Ectodermal cell (in vitro differentiated cells): ENCODE results near the gene TSPAN3.

Experiments used
- H3K27ac ChIP-seq: 2 replicates; pipeline ENCODE4 v1.7.0; 2013; ENCODE audit warnings: mild to moderate bottlenecking, low read depth, low read length; ENCODE audit not compliant: insufficient read depth, poor library complexity, severe bottlenecking
- H3K27me3 ChIP-seq: 2 replicates; pipeline ENCODE4 v1.7.0; 2013; ENCODE audit warnings: mild to moderate bottlenecking, low read length; ENCODE audit not compliant: insufficient read depth, control insufficient read depth, poor library complexity, severe bottlenecking
- H3K36me3 ChIP-seq: one replicate; pipeline ENCODE4 v1.7.0; 2013; ENCODE audit warnings: low read length; ENCODE audit not compliant: control insufficient read depth, insufficient read depth
- H3K4me1 ChIP-seq: one replicate; pipeline ENCODE4 v1.7.0; 2013; ENCODE audit warnings: low read length; ENCODE audit not compliant: control insufficient read depth, insufficient read depth
- H3K4me3 ChIP-seq: 2 replicates; pipeline ENCODE4 v1.7.0; 2013; ENCODE audit warnings: low read depth, low read length, control low read depth; ENCODE audit not compliant: insufficient read depth
- H3K9me3 ChIP-seq: 2 replicates; pipeline ENCODE4 v1.7.0; 2013; ENCODE audit warnings: mild to moderate bottlenecking, low read length, moderate library complexity; ENCODE audit not compliant: control insufficient read depth
- WGBS, 2 experiments: methylation state at CpG; one replicate each; pipeline ENCODE4 v1.1.7; 2013; ENCODE audit warnings: missing lambda C conversion rate in 2 of 2; 5-methylcytosine and 5-hydroxymethylcytosine counted together

Gene TSPAN3

GRCh38 chr15:77004189-77004588, 66.7 kb downstream of the TSPAN3 start:
- H3K9me3 ChIP-seq, result no peaks in the 10 kb centered on the region
- H3K4me1 ChIP-seq, result no peaks in the 10 kb centered on the region
- H3K27ac ChIP-seq, result no peak overlapping the region
- 92 to 93% methylated on average over 4 of the region's 4 CpGs for WGBS, 2 experiments
- no peak overlapping the region for H3K4me3 ChIP-seq
- H3K36me3 ChIP-seq, result no peaks in the 10 kb centered on the region
- no peaks in the 10 kb centered on the region for H3K27me3 ChIP-seq

- H3K4me1 ChIP-seq, result no peaks in the 10 kb centered on the region
- no peak overlapping the region for H3K4me3 ChIP-seq
- WGBS, 2 experiments, result 92 to 94% methylated on average over 16 of the region's 16 CpGs
- H3K27me3 ChIP-seq, result no peaks in the 10 kb centered on the region
- H3K27ac ChIP-seq, result no peak overlapping the region
- H3K36me3 ChIP-seq, result no peaks in the 10 kb centered on the region
- no peaks in the 10 kb centered on the region for H3K9me3 ChIP-seq
Measured at GRCh38 chr15:77002954-77003912, 67.7 kb downstream of the TSPAN3 start.

- Histone ChIP-seq H3K4me3 (no peak overlapping the region), H3K36me3 (no peaks in the 10 kb centered on the region), H3K9me3 (no peaks in the 10 kb centered on the region), H3K27ac (no peak overlapping the region), H3K4me1 (no peaks in the 10 kb centered on the region), H3K27me3 (no peaks in the 10 kb centered on the region)
- WGBS, 2 experiments, result 93 to 95% methylated on average over 7 of the region's 7 CpGs
Measured at GRCh38 chr15:77002436-77002835, 68.5 kb downstream of the TSPAN3 start.

GRCh38 chr15:77001966-77002365, 68.9 kb downstream of the TSPAN3 start:
- no peaks in the 10 kb centered on the region for H3K27me3 ChIP-seq
- H3K4me3 ChIP-seq, result no peak overlapping the region
- no peaks in the 10 kb centered on the region for H3K4me1 ChIP-seq
- no peaks in the 10 kb centered on the region for H3K9me3 ChIP-seq
- H3K36me3 ChIP-seq, result no peaks in the 10 kb centered on the region
- H3K27ac ChIP-seq, result no peak overlapping the region
- WGBS, 2 experiments, result 92 to 94% methylated on average over 4 of the region's 4 CpGs

GRCh38 chr15:77001351-77001750, 69.6 kb downstream of the TSPAN3 start:
- Histone ChIP-seq H3K4me1 (no peaks in the 10 kb centered on the region), H3K27ac (no peak overlapping the region), H3K36me3 (no peaks in the 10 kb centered on the region), H3K27me3 (no peaks in the 10 kb centered on the region), H3K9me3 (no peaks in the 10 kb centered on the region), H3K4me3 (no peak overlapping the region)
- WGBS, 2 experiments, result 90% methylated on average over 4 of the region's 4 CpGs

GRCh38 chr15:76999996-77000395, 70.9 kb downstream of the TSPAN3 start:
- Histone ChIP-seq H3K4me3 (no peak overlapping the region), H3K4me1 (no peaks in the 10 kb centered on the region), H3K36me3 (no peaks in the 10 kb centered on the region), H3K27me3 (no peaks in the 10 kb centered on the region), H3K9me3 (no peaks in the 10 kb centered on the region), H3K27ac (no peak overlapping the region)
- WGBS, 2 experiments, result 84 to 86% methylated on average over 2 of the region's 2 CpGs

- H3K4me1 ChIP-seq, result no peaks in the 10 kb centered on the region
- WGBS, 2 experiments, result 87 to 88% methylated on average over 7 to 8 of the region's 8 CpGs
- no peak overlapping the region for H3K4me3 ChIP-seq
- H3K27me3 ChIP-seq, result no peaks in the 10 kb centered on the region
- H3K9me3 ChIP-seq, result no peaks in the 10 kb centered on the region
- no peaks in the 10 kb centered on the region for H3K36me3 ChIP-seq
- H3K27ac ChIP-seq, result no peak overlapping the region
Measured at GRCh38 chr15:76998663-76999285, 72.1 kb downstream of the TSPAN3 start.

- Histone ChIP-seq H3K4me3 (no peak overlapping the region), H3K36me3 (no peaks in the 10 kb centered on the region), H3K4me1 (no peaks in the 10 kb centered on the region), H3K9me3 (no peaks in the 10 kb centered on the region), H3K27ac (no peak overlapping the region), H3K27me3 (no peaks in the 10 kb centered on the region)
- WGBS, 2 experiments, result 91 to 92% methylated on average over 14 of the region's 14 CpGs
Measured at GRCh38 chr15:76996526-76997401, 74.1 kb downstream of the TSPAN3 start.

- 78 to 85% methylated on average over 9 of the region's 9 CpGs for WGBS, 2 experiments
- Histone ChIP-seq H3K4me1 (no peaks in the 10 kb centered on the region), H3K9me3 (no peaks in the 10 kb centered on the region), H3K27me3 (no peaks in the 10 kb centered on the region), H3K27ac (no peak overlapping the region), H3K36me3 (no peaks in the 10 kb centered on the region), H3K4me3 (no peak overlapping the region)
Measured at GRCh38 chr15:76996076-76996525, 74.8 kb downstream of the TSPAN3 start.
